H9 (cell line): ENCODE data around the gene PTPRN2. TPM values are rescaled to one million over a fixed set of nuclear protein-coding genes. Genes with fewer than 3 reads are reported as not detected.

Experiments
- DNase-seq: peaks from one replicate; pipeline ENCODE4 v3.0.0-alpha.2; 2017
- H2AFZ ChIP-seq: one replicate; pipeline ENCODE4 v1.6.1; 2013; ENCODE audit warnings: mild to moderate bottlenecking, low read length, control low read depth, moderate library complexity
- H2AK5ac ChIP-seq: 2 replicates; pipeline ENCODE4 v1.6.1; 2013; ENCODE audit warnings: low read length, control low read depth, mixed read lengths; ENCODE audit not compliant: insufficient read length
- H2BK120ac ChIP-seq: one replicate; pipeline ENCODE4 v1.6.1; 2013; ENCODE audit warnings: low read depth, mild to moderate bottlenecking, low read length, control low read depth, inconsistent platforms; ENCODE audit not compliant: poor library complexity, severe bottlenecking
- H2BK12ac ChIP-seq: 2 replicates; pipeline ENCODE4 v1.6.1; 2013; ENCODE audit warnings: low read length, control low read depth, mixed read lengths, low read depth; ENCODE audit not compliant: insufficient read length
- H2BK15ac ChIP-seq: 2 replicates; pipeline ENCODE4 v1.6.1; 2013; ENCODE audit warnings: low read depth, low read length, control low read depth
- H2BK20ac ChIP-seq: one replicate; pipeline ENCODE4 v1.6.1; 2013; ENCODE audit warnings: low read depth, mild to moderate bottlenecking, low read length, control low read depth, inconsistent platforms; ENCODE audit not compliant: poor library complexity, severe bottlenecking
- H2BK5ac ChIP-seq: 2 replicates; pipeline ENCODE4 v1.6.1; 2013; ENCODE audit warnings: low read length, control low read depth, mixed read lengths; ENCODE audit not compliant: insufficient read length
- H3K14ac ChIP-seq: 2 replicates; pipeline ENCODE4 v1.6.1; 2013; ENCODE audit warnings: low read length, control low read depth; ENCODE audit not compliant: insufficient read depth
- H3K18ac ChIP-seq: 2 replicates; pipeline ENCODE4 v1.6.1; 2013; ENCODE audit warnings: low read depth, mild to moderate bottlenecking, mixed read lengths, low read length, control low read depth; ENCODE audit not compliant: insufficient read length
- H3K23ac ChIP-seq: 2 replicates; pipeline ENCODE4 v1.6.1; 2013; ENCODE audit warnings: low read length, control low read depth, mixed read lengths, low read depth; ENCODE audit not compliant: insufficient read length
- H3K23me2 ChIP-seq: 2 replicates; pipeline ENCODE4 v1.6.1; 2013; ENCODE audit warnings: low read depth, mild to moderate bottlenecking, mixed read lengths, low read length, control low read depth; ENCODE audit not compliant: insufficient read length, poor library complexity, severe bottlenecking
- H3K27ac ChIP-seq: 2 replicates; pipeline ENCODE4 v1.5.1; 2013; ENCODE audit warnings: low read length, control low read depth, mixed read lengths, low read depth; ENCODE audit not compliant: insufficient read length
- H3K27me3 ChIP-seq: 2 replicates; pipeline ENCODE4 v1.6.1; 2013; ENCODE audit warnings: low read length, control low read depth, inconsistent platforms; ENCODE audit not compliant: insufficient read depth
- H3K4ac ChIP-seq: 2 replicates; pipeline ENCODE4 v1.6.1; 2013; ENCODE audit warnings: low read depth, mild to moderate bottlenecking, control low read depth, inconsistent platforms, low read length, moderate library complexity
- H3K4me1 ChIP-seq: 2 replicates; pipeline ENCODE4 v1.6.1; 2013; ENCODE audit warnings: low read length, control low read depth, inconsistent platforms; ENCODE audit not compliant: insufficient read depth
- H3K4me2 ChIP-seq: 2 replicates; pipeline ENCODE4 v1.6.1; 2013; ENCODE audit warnings: low read length, control low read depth, mixed read lengths; ENCODE audit not compliant: insufficient read length, insufficient read depth
- H3K56ac ChIP-seq: 2 replicates; pipeline ENCODE4 v1.6.1; 2013; ENCODE audit warnings: low read depth, mild to moderate bottlenecking, mixed read lengths, low read length, control low read depth; ENCODE audit not compliant: insufficient read length
- H3K79me1 ChIP-seq: 2 replicates; pipeline ENCODE4 v1.6.1; 2013; ENCODE audit warnings: low read depth, mild to moderate bottlenecking, moderate library complexity, low read length, control low read depth, inconsistent platforms; ENCODE audit not compliant: insufficient read depth, poor library complexity, severe bottlenecking
- H3K79me2 ChIP-seq: 2 replicates; pipeline ENCODE4 v1.6.1; 2013; ENCODE audit warnings: low read length, control low read depth, inconsistent platforms; ENCODE audit not compliant: insufficient read depth
- H3K9ac ChIP-seq: 2 replicates; pipeline ENCODE4 v1.6.1; 2013; ENCODE audit warnings: low read length, control low read depth, mixed read lengths; ENCODE audit not compliant: insufficient read length; ENCODE audit errors: extremely low read depth
- H3K9me3 ChIP-seq: one replicate; pipeline ENCODE4 v1.6.1; 2013; ENCODE audit warnings: low read depth, low read length, inconsistent platforms; ENCODE audit not compliant: control insufficient read depth
- H3T11ph ChIP-seq: one replicate; pipeline ENCODE4 v1.6.1; 2013; ENCODE audit warnings: mild to moderate bottlenecking, low read length, control low read depth, inconsistent platforms
- H4K20me1 ChIP-seq: one replicate; pipeline ENCODE4 v1.6.1; 2013; ENCODE audit not compliant: control insufficient read depth, insufficient read length, insufficient read depth
- H4K5ac ChIP-seq: 2 replicates; pipeline ENCODE4 v1.6.1; 2013; ENCODE audit warnings: low read depth, mild to moderate bottlenecking, mixed read lengths, low read length, control low read depth; ENCODE audit not compliant: insufficient read length
- H4K8ac ChIP-seq: replicated peaks from 2 replicates; pipeline ENCODE4 v1.6.1; 2013; ENCODE audit warnings: low read length, control low read depth, mixed read lengths, low read depth; ENCODE audit not compliant: insufficient read length
- H4K91ac ChIP-seq: 2 replicates; pipeline ENCODE4 v1.6.1; 2013; ENCODE audit warnings: low read depth, mild to moderate bottlenecking, moderate library complexity, mixed read lengths, low read length, control low read depth; ENCODE audit not compliant: insufficient read length
- H3K27ac Mint-ChIP-seq, 3 experiments: 2 replicates in 2 of 3; 3 replicates in 1 of 3; pipeline ENCODE4 v1.8.0; 2020 to 2021; ENCODE audit warnings: mixed read lengths in 3 of 3, mild to moderate bottlenecking in 1 of 3, moderate library complexity in 1 of 3
- H3K27me3 Mint-ChIP-seq: 2 replicates; pipeline ENCODE4 v1.8.0; 2021; ENCODE audit warnings: low read depth, mild to moderate bottlenecking, moderate library complexity, mixed read lengths
- H3K36me3 Mint-ChIP-seq, 3 experiments: 2 replicates in 2 of 3; 3 replicates in 1 of 3; pipeline ENCODE4 v1.8.0; 2020 to 2021; ENCODE audit warnings: low read depth in 3 of 3, mixed read lengths in 3 of 3; ENCODE audit not compliant: insufficient read depth in 1 of 3
- H3K4me1 Mint-ChIP-seq, 2 experiments: 2 replicates each; pipeline ENCODE4 v1.8.0; 2020; ENCODE audit warnings: mixed read lengths in 2 of 2
- H3K4me3 Mint-ChIP-seq, 2 experiments: 2 replicates in 1 of 2; 3 replicates in 1 of 2; pipeline ENCODE4 v1.8.0; 2020 to 2021; ENCODE audit warnings: mild to moderate bottlenecking in 2 of 2, mixed read lengths in 2 of 2, moderate library complexity in 1 of 2
- H3K9me3 Mint-ChIP-seq, 2 experiments: 2 replicates in 1 of 2; 3 replicates in 1 of 2; pipeline ENCODE4 v1.8.0; 2020; ENCODE audit warnings: mild to moderate bottlenecking in 2 of 2, mixed read lengths in 2 of 2, moderate library complexity in 1 of 2
- CTCF ChIP-seq: fragments of 200-600 bp; sonication (generic); conservative IDR thresholded peaks from 3 replicates; pipeline ENCODE4 v1.8.0; 2021; ENCODE audit warnings: antibody characterized with exemption, mild to moderate bottlenecking
- WGBS: extraction: QIAGEN DNeasy Blood & Tissue Kit; methylation state at CpG from one replicate; pipeline ENCODE4 v1.1.7; 2013; ENCODE audit warnings: missing lambda C conversion rate, low lambda C conversion rate, mixed read lengths; ENCODE audit not compliant: insufficient read length; ENCODE audit errors: extremely low coverage; 5-methylcytosine and 5-hydroxymethylcytosine counted together
- total RNA-seq: library from RNA; stranded (reverse); gene quantifications from 2 replicates; pipeline ENCODE4 v1.2.1, GENCODE V29; 2021

Gene PTPRN2
- total RNA-seq, 1 experiment from 2014 or later, result 5.2 TPM

DNA sequence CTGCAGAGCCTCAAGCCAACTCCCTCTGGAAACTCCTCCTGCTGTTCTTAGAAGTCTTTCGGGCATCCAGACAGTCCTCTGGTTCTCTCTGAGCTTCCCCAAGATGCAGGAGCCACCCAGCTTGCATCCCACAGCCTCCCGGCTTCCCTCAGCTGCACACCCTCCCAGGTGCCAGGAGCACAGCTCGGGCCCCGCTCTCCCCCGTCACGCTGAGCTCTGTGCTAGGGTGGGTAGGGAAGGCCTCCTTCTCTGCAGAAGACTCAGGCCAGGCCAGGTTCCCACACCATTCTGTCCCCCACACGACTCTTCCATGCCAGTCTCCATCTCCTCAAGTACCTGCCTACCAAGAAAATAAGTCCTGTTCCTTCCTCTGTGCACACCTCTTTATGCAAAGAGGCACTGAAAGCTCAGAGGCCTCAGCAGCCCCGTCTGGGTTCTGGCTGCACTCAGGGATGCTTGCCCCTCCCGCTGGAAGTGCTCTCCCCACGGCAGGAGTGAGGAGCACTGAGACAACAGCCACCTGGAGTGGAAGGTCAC, 537.1 kb downstream of the PTPRN2 start:
- no peak overlapping the region for H2BK12ac ChIP-seq
- no peak overlapping the region for H3K27ac Mint-ChIP-seq
- no peaks in the 10 kb centered on the region for H3K4me1 ChIP-seq
- no peak overlapping the region for H2BK120ac ChIP-seq
- H3K4ac ChIP-seq, result no peak overlapping the region
- peaks cover 2 to 4% of the 10 kb centered on the region in 2 experiments for H3K9me3 Mint-ChIP-seq
- H3K9me3 ChIP-seq, result no peaks in the 10 kb centered on the region
- no peak overlapping the region for H2AK5ac ChIP-seq
- H3K23me2 ChIP-seq, result no peaks in the 10 kb centered on the region
- no peaks in the 10 kb centered on the region for H3K27me3 ChIP-seq
- H3K9ac ChIP-seq, result no peak overlapping the region
- H3K23ac ChIP-seq, result no peak overlapping the region
- H3K18ac ChIP-seq, result no peak overlapping the region
- no peak overlapping the region for H2AFZ ChIP-seq
- no peaks in the 10 kb centered on the region for H4K20me1 ChIP-seq
- no peak overlapping the region for H3K27ac ChIP-seq
- no peaks in the 10 kb centered on the region for H3K79me1 ChIP-seq
- H4K5ac ChIP-seq, result no peak overlapping the region
- H3T11ph ChIP-seq, result no peak overlapping the region
- no peak overlapping the region for H3K14ac ChIP-seq
- WGBS, result no CpG with 5 or more reads among the region's 10 CpGs
- H3K4me3 Mint-ChIP-seq, result no peak overlapping the region
- no peak overlapping the region for H3K4me2 ChIP-seq
- DNase-seq, result no peak
- no peak overlapping the region for H4K91ac ChIP-seq
- H3K27me3 Mint-ChIP-seq, result peaks cover 2% of the 10 kb centered on the region; the same call in 1 of the 2 replicates
- peaks cover 8 to 9% of the 10 kb centered on the region in 2 experiments for H3K4me1 Mint-ChIP-seq
- H2BK5ac ChIP-seq, result no peak overlapping the region
- H4K8ac ChIP-seq, result no peak overlapping the region
- no peak overlapping the region for H2BK20ac ChIP-seq
- TF ChIP-seq CTCF, result no peak
- peaks cover 0 to 2% (median 2%) of the 10 kb centered on the region in 3 experiments; a peak in 4 of 7 replicates for H3K36me3 Mint-ChIP-seq
- H3K56ac ChIP-seq, result no peak overlapping the region
- H2BK15ac ChIP-seq, result no peak overlapping the region
- no peaks in the 10 kb centered on the region for H3K79me2 ChIP-seq
